H4 (cell line): ENCODE results near the gene PCCB. TPM values are rescaled to one million over a fixed set of nuclear protein-coding genes. Genes with fewer than 3 reads are reported as not detected.

Experiments
- total RNA-seq: library from RNA; depleted of rRNA; stranded (reverse); fragments of >200 nt; shearing (Covaris generic); gene quantifications from 2 replicates; pipeline ENCODE4 v1.2.3, GENCODE V29; 2014; rRNA removed

PCCB gene
- total RNA-seq, 1 experiment from 2014 or later, result 71.4 TPM

Other genes starting within 250 kb of the PCCB start
- gene MSL2, start 54.0 kb upstream of the PCCB start, total RNA-seq, result 12.7 and 38.6 TPM in 2 replicates